Measurements from ENCODE around the gene ZBTB24. TPM values are rescaled to one million over a fixed set of nuclear protein-coding genes. Genes with fewer than 3 reads are reported as not detected.

Gene ZBTB24
- total and polyA plus RNA-seq, 7 experiments from 2014 or later, result 6.9 to 26.6 (median 12.4) TPM

DNA sequence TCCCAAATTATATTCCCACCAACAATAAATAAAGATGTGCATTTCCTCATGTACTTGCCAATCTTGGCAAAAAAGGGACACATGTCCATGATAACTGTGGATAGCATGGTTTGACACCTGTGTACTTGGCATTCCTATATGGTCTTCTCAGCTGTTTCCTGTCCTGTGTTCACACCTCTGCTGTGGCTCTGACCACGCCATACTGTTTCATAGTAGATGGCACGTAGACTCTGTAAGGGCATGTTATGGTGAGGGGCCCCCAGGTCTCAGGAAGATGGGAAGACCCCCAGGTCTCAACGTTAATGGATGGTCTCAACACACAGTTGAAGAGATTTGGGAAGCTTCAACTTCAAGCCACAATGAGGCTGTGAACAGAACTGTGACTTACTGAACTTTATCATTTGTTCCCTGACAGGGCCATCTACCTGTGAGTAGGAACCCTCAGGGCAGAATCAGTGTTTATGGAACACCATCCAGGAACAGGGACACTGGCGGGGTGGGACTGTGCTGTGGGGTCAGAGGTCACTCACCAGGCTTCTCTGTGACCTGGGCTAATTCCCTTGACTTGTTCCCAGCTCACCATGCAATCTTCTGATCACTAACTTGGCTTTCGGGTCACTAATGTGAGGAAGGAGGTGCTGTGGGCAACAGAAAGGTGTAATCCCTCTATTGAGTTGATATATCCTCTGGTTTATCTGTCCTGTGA, 11.8 kb downstream of the ZBTB24 start:
- Mint-ChIP-seq H3K27me3 (no peaks in the 10 kb centered on the region), H3K4me3 (no peak overlapping the region), H3K9me3 (peaks cover 0 to 1% (median 0%) of the 10 kb centered on the region in 11 donors), H3K27ac (peak overlapping the region in 3 of 9 donors; percentile 19 to 69 (median 54)), H3K36me3 (peaks cover 17 to 78% (median 57%) of the 10 kb centered on the region in 5 donors), H3K4me1 (peaks cover 25 to 79% (median 62%) of the 10 kb centered on the region in 7 donors)
- ATAC-seq, result no peak
- Histone ChIP-seq H3K4me1 (ENCODE audit: control insufficient read depth in 2 of 2, insufficient read depth in 2 of 2, low read length in 2 of 2) (peaks cover 0 to 9% of the 10 kb centered on the region in 2 donors), H3K36me3 (ENCODE audit: control insufficient read depth in 2 of 3, insufficient read depth in 3 of 3, low read length in 3 of 3) (peaks cover 12 to 91% (median 49%) of the 10 kb centered on the region in 3 experiments), H3K9me3 (ENCODE audit: control insufficient read depth in 2 of 3, low read length in 3 of 3) (no peaks in the 10 kb centered on the region), H3K27ac (ENCODE audit: low read depth, low read length) (no peak overlapping the region), H3K27me3 (ENCODE audit: control insufficient read depth in 2 of 2, insufficient read depth in 2 of 2, low read length in 2 of 2) (no peaks in the 10 kb centered on the region), H3K4me3 (ENCODE audit: low read length) (no peak overlapping the region)
- intact Hi-C loops (cut with micrococcal nuclease), result no loop called here
- DNase-seq, result no peak
- POLR2A ChIA-PET, result no interaction called here
- CTCF ChIA-PET, result no interaction called here

DNA sequence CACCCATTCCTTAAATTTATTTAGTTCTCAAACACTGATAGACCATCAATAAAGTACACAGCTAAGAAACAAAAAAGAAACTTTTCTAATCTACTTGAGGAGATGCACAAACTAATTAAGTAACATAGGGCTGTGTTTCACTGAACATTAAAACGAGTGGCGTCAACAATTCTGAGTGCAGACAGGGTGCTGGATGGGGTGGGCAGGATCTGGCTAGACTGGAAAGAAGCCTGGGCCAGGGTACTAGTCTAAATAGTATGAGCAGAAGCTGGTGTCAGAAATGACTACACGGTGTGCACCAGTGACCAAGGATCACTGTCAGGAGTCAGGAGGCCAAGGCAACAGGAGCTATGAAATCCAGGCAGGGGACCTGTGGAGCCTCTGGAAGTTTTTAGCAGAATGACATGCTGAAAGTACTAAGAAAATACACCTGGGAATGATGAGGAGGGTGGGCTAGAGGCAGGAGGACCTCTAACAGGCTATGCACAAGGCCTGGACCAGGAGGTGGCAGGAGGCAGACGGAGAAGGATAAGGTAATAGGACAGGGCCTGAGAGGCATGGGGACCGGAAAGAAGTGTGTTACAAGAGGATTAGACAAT, 13.3 kb downstream of the ZBTB24 start:
- Histone ChIP-seq H3K36me3 (ENCODE audit: control insufficient read depth in 2 of 3, insufficient read depth in 3 of 3, low read length in 3 of 3) (peaks cover 12 to 89% (median 41%) of the 10 kb centered on the region in 3 experiments), H3K9me3 (ENCODE audit: control insufficient read depth in 2 of 3, low read length in 3 of 3) (no peaks in the 10 kb centered on the region), H3K27ac (ENCODE audit: low read depth, low read length) (no peak overlapping the region), H3K4me3 (ENCODE audit: low read length) (no peak overlapping the region), H3K4me1 (ENCODE audit: control insufficient read depth in 2 of 2, insufficient read depth in 2 of 2, low read length in 2 of 2) (peaks cover 0 to 8% of the 10 kb centered on the region in 2 donors), H3K27me3 (ENCODE audit: control insufficient read depth in 2 of 2, insufficient read depth in 2 of 2, low read length in 2 of 2) (no peaks in the 10 kb centered on the region)
- peaks cover 20 to 79% (median 63%) of the 10 kb centered on the region in 7 donors for H3K4me1 Mint-ChIP-seq
- ATAC-seq (no peak), DNase-seq (no peak)
- intact Hi-C loops (cut with micrococcal nuclease), result no loop called here
- H3K36me3 Mint-ChIP-seq, result peaks cover 18 to 77% (median 48%) of the 10 kb centered on the region in 5 donors
- no peaks in the 10 kb centered on the region for H3K27me3 Mint-ChIP-seq
- ChIA-PET CTCF (interaction anchor here (0.9 kb wide), 1 partner anchor 80 kb away, joined by 3 read pairs; no protein-coding TSS in a partner anchor), POLR2A (interaction anchor here (0.8 to 1.5 kb wide), 3 partner anchors 11 to 87 kb away, joined by 5 to 6 read pairs (median 5); partner anchors contain the start of gene CD164)
- peak overlapping the region in 8 of 9 donors; percentile 17 to 85 (median 58) for H3K27ac Mint-ChIP-seq
- peaks cover 0 to 1% (median 0%) of the 10 kb centered on the region in 11 donors for H3K9me3 Mint-ChIP-seq
- H3K4me3 Mint-ChIP-seq, result no peak overlapping the region

- ATAC-seq (no peak), DNase-seq (no peak)
- H3K9me3 Mint-ChIP-seq, result no peaks in the 10 kb centered on the region
- Histone ChIP-seq H3K4me1 (ENCODE audit: control insufficient read depth in 2 of 2, insufficient read depth in 2 of 2, low read length in 2 of 2) (peaks cover 0 to 6% of the 10 kb centered on the region in 2 donors), H3K27ac (ENCODE audit: low read depth, low read length) (no peak overlapping the region), H3K9me3 (ENCODE audit: control insufficient read depth in 2 of 3, low read length in 3 of 3) (no peaks in the 10 kb centered on the region), H3K36me3 (ENCODE audit: control insufficient read depth in 2 of 3, insufficient read depth in 3 of 3, low read length in 3 of 3) (peaks cover 6 to 82% (median 28%) of the 10 kb centered on the region in 3 experiments), H3K27me3 (ENCODE audit: control insufficient read depth in 2 of 2, insufficient read depth in 2 of 2, low read length in 2 of 2) (no peaks in the 10 kb centered on the region), H3K4me3 (ENCODE audit: low read length) (no peak overlapping the region)
- peaks cover 20 to 79% (median 61%) of the 10 kb centered on the region in 7 donors for H3K4me1 Mint-ChIP-seq
- no peaks in the 10 kb centered on the region for H3K27me3 Mint-ChIP-seq
- H3K27ac Mint-ChIP-seq, result peak overlapping the region in 6 of 9 donors; percentile 13 to 90 (median 36)
- CTCF ChIA-PET, result no interaction called here
- H3K36me3 Mint-ChIP-seq, result peaks cover 9 to 70% (median 41%) of the 10 kb centered on the region in 5 donors
- POLR2A ChIA-PET, result interaction anchor here (0.7 to 1.0 kb wide), 2 partner anchors 14 to 95 kb away, joined by 3 read pairs; no protein-coding TSS in a partner anchor
- H3K4me3 Mint-ChIP-seq, result no peak overlapping the region
- intact Hi-C loops (cut with micrococcal nuclease), result no loop called here
Observed at GRCh38 chr6:109467696-109468095, 15.3 kb downstream of the ZBTB24 start.

GRCh38 chr6:109466212-109466923, 16.7 kb downstream of the ZBTB24 start:
- CTCF ChIA-PET, result interaction anchor here (0.7 kb wide), 1 partner anchor 830 kb away, joined by 3 read pairs; no protein-coding TSS in a partner anchor
- peaks cover 12 to 70% (median 41%) of the 10 kb centered on the region in 5 donors for H3K36me3 Mint-ChIP-seq

GRCh38 chr6:109465772-109466171, 17.2 kb downstream of the ZBTB24 start:
- intact Hi-C loops (cut with micrococcal nuclease), result no loop called here
- no peaks in the 10 kb centered on the region for H3K27me3 ChIP-seq (ENCODE audit: control insufficient read depth in 2 of 2, insufficient read depth in 2 of 2, low read length in 2 of 2)
- ChIA-PET POLR2A (interaction anchor here (2.1 kb wide), 1 partner anchor 13 kb away, joined by 6 read pairs; no protein-coding TSS in a partner anchor), CTCF (no interaction called here)
- H3K36me3 ChIP-seq (ENCODE audit: control insufficient read depth in 2 of 3, insufficient read depth in 3 of 3, low read length in 3 of 3), result peaks cover 6 to 70% (median 26%) of the 10 kb centered on the region in 3 experiments
- no peak overlapping the region for H3K4me3 ChIP-seq (ENCODE audit: low read length)
- Mint-ChIP-seq H3K4me1 (peaks cover 17 to 71% (median 57%) of the 10 kb centered on the region in 7 donors), H3K9me3 (peaks cover 0 to 5% (median 0%) of the 10 kb centered on the region in 11 donors), H3K4me3 (no peak overlapping the region), H3K27ac (peak overlapping the region in 6 of 9 donors; percentile 39 to 70 (median 60)), H3K36me3 (peaks cover 12 to 69% (median 47%) of the 10 kb centered on the region in 5 donors), H3K27me3 (no peaks in the 10 kb centered on the region)
- no peaks in the 10 kb centered on the region for H3K9me3 ChIP-seq (ENCODE audit: control insufficient read depth in 2 of 3, low read length in 3 of 3)
- DNase-seq (no peak), ATAC-seq (no peak)
- peaks cover 0 to 6% of the 10 kb centered on the region in 2 donors for H3K4me1 ChIP-seq (ENCODE audit: control insufficient read depth in 2 of 2, insufficient read depth in 2 of 2, low read length in 2 of 2)
- H3K27ac ChIP-seq (ENCODE audit: low read depth, low read length), result no peak overlapping the region

More at GRCh38 chr6:109466212-109466923, 16.7 kb downstream of the ZBTB24 start:
- POLR2A ChIA-PET, result interaction anchor here (1.0 to 2.1 kb wide), 2 partner anchors 12 to 13 kb away, joined by 3 to 6 read pairs; no protein-coding TSS in a partner anchor
- peaks cover 6 to 76% (median 29%) of the 10 kb centered on the region in 3 experiments for H3K36me3 ChIP-seq (ENCODE audit: control insufficient read depth in 2 of 3, insufficient read depth in 3 of 3, low read length in 3 of 3)
- peaks cover 0 to 3% (median 0%) of the 10 kb centered on the region in 11 donors for H3K9me3 Mint-ChIP-seq
- intact Hi-C loops (cut with micrococcal nuclease), result no loop called here
- no peak overlapping the region for H3K27ac ChIP-seq (ENCODE audit: low read depth, low read length)
- no peak overlapping the region for H3K4me3 Mint-ChIP-seq
- peak overlapping the region in 5 of 9 donors; percentile 26 to 70 (median 65) for H3K27ac Mint-ChIP-seq
- peaks cover 0 to 6% of the 10 kb centered on the region in 2 donors for H3K4me1 ChIP-seq (ENCODE audit: control insufficient read depth in 2 of 2, insufficient read depth in 2 of 2, low read length in 2 of 2)
- peaks cover 17 to 76% (median 58%) of the 10 kb centered on the region in 7 donors for H3K4me1 Mint-ChIP-seq
- no peaks in the 10 kb centered on the region for H3K27me3 ChIP-seq (ENCODE audit: control insufficient read depth in 2 of 2, insufficient read depth in 2 of 2, low read length in 2 of 2)
- H3K4me3 ChIP-seq (ENCODE audit: low read length), result no peak overlapping the region
- no peaks in the 10 kb centered on the region for H3K9me3 ChIP-seq (ENCODE audit: control insufficient read depth in 2 of 3, low read length in 3 of 3)
- ATAC-seq (no peak), DNase-seq (no peak)
- H3K27me3 Mint-ChIP-seq, result no peaks in the 10 kb centered on the region

All from naive thymus-derived CD4-positive, alpha-beta T cell (primary cell).